Right ventricle myocardium inferior (tissue), 1 donor: ENCODE data around the gene EPHA2. TPM values are rescaled to one million over a fixed set of nuclear protein-coding genes. Genes with fewer than 3 reads are reported as not detected.

Experiments
- total RNA-seq: library from RNA; stranded (reverse); fragmentation: NEBNext Ultra II Directional; extraction: Animal tissue kit (Norgen Biotek cat#: 25700); gene quantifications from one replicate; pipeline ENCODE4 v1.2.1, GENCODE V29; 2021
- donor health status: DM: no; HTN: yes; CAD: no; lungs with severe emphysema.

EPHA2 gene
- total RNA-seq, 1 donor from 2014 or later = 7.3 TPM

Other genes starting within 250 kb of the EPHA2 start
- 23.4 TPM for gene ZBTB17, start 180.0 kb downstream of the EPHA2 start, total RNA-seq
- gene SRARP, start 151.8 kb downstream of the EPHA2 start, total RNA-seq = 0.41 TPM
- gene HSPB7, start 138.0 kb downstream of the EPHA2 start, total RNA-seq = 4,074 TPM
- gene CLCNKA, start 134.0 kb downstream of the EPHA2 start, total RNA-seq = 0.19 TPM
- 2.2 TPM for gene CLCNKB, start 112.3 kb downstream of the EPHA2 start, total RNA-seq
- gene FAM131C, start 82.4 kb downstream of the EPHA2 start, total RNA-seq = 5.9 TPM
- 2.8 TPM for gene ARHGEF19, start 56.6 kb upstream of the EPHA2 start, total RNA-seq
- 11.8 TPM for gene CPLANE2, start 81.1 kb upstream of the EPHA2 start, total RNA-seq
- 21.9 TPM for gene FBXO42, start 196.4 kb upstream of the EPHA2 start, total RNA-seq
- 108 TPM for gene SZRD1, start 211.2 kb upstream of the EPHA2 start, total RNA-seq